Measurements from ENCODE around the gene RASD2.

DNA sequence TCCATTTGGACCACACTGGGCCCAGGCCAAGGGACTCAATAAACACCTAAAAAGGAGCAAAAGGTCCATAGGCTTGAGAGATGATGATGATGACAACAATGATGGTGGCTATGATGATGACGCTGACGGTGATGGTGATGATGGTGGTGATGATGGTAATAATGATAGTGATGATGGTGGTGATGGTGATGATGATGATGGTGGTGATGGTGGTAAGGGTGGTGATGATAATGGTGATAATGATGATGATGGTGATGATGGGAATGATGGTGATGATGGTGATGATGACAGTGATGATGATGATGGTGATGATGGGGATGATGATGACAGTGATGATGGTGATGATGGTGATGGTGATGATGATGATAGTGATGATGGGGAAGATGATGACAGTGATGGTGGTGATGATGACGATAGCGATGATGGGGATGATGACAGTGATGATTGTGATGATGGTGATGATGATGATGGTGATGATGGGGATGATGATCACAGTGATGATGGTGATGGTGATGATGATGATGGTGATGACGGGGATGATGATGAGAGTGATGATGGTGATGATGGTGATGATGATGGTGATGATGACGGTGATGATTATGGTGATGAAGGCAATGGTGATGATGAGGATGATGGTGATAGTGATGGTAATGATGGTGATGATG, 7.1 kb upstream of the RASD2 start:
- TF ChIP-seq CTCF (IDR thresholded peaks at IDR 0.05), result no peak
- TF ChIP-seq POLR2A (IDR thresholded peaks at IDR 0.05), result no peak
- TF ChIP-seq EP300 (IDR thresholded peaks at IDR 0.05; ENCODE audit: low read depth), result no peak

Measured in transverse colon (tissue), 3 donors.